OCI-LY1 (cell line): ENCODE data around the gene BAIAP2L2.

Source experiments
- EZH2 ChIP-seq: fragments of 200-600 bp; sonication (generic), shearing (Covaris generic); IDR thresholded peaks from 2 replicates; pipeline ENCODE4 v1.8.0; 2017; ENCODE audit warnings: borderline replicate concordance, mixed run types, mild to moderate bottlenecking, antibody characterized with exemption, low read length, moderate library complexity, mixed read lengths
- TF ChIP-seq, protein P1 (sequence below): fragments of 200-600 bp; sonication (generic), shearing (Covaris generic); IDR thresholded peaks from 2 replicates; pipeline ENCODE4 v1.5.1; 2017; ENCODE audit warnings: mild to moderate bottlenecking, antibody characterized with exemption, low read length, moderate library complexity, mixed read lengths

DNA sequence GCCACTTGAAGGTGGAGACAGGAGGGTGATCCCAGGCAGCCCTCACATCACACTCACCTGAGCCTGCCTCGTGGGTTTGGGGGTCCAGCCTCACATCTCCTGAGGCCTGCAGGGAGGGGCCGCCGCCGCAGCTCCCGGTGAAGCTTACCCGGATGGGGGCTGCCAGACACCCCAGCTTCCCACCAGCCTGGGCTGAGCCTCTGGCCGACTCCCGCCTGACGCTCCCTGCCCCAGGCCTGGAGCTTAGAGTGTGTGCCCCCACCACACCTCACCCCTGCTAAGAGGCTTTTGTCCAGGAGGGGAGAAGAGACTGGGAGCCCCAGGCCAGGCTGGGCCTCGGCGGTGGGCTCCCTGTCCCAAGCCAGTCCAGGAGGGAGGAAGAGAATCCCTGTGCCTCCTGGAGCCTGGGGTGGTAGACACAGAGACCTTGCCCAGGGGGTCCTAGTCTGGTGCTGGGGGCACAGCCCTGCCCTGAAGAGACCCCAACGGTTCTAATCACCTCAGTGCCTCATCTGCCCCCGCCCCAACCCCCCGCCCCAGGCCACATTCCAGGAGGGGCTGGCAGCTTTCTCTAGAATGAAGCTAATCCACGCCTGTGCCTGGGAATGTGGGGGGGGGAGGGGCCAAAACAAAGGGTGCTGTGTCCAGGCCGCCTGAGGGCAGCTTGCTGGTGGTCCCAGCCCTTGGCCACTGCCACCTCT is 26.4 kb downstream of the BAIAP2L2 start, which contains the start of gene SLC16A8:
- TF ChIP-seq, protein P1, sequence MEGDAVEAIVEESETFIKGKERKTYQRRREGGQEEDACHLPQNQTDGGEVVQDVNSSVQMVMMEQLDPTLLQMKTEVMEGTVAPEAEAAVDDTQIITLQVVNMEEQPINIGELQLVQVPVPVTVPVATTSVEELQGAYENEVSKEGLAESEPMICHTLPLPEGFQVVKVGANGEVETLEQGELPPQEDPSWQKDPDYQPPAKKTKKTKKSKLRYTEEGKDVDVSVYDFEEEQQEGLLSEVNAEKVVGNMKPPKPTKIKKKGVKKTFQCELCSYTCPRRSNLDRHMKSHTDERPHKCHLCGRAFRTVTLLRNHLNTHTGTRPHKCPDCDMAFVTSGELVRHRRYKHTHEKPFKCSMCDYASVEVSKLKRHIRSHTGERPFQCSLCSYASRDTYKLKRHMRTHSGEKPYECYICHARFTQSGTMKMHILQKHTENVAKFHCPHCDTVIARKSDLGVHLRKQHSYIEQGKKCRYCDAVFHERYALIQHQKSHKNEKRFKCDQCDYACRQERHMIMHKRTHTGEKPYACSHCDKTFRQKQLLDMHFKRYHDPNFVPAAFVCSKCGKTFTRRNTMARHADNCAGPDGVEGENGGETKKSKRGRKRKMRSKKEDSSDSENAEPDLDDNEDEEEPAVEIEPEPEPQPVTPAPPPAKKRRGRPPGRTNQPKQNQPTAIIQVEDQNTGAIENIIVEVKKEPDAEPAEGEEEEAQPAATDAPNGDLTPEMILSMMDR: no peak
- TF ChIP-seq EZH2: no peak
